Measurements from ENCODE around the gene PIP4K2C.

DNA sequence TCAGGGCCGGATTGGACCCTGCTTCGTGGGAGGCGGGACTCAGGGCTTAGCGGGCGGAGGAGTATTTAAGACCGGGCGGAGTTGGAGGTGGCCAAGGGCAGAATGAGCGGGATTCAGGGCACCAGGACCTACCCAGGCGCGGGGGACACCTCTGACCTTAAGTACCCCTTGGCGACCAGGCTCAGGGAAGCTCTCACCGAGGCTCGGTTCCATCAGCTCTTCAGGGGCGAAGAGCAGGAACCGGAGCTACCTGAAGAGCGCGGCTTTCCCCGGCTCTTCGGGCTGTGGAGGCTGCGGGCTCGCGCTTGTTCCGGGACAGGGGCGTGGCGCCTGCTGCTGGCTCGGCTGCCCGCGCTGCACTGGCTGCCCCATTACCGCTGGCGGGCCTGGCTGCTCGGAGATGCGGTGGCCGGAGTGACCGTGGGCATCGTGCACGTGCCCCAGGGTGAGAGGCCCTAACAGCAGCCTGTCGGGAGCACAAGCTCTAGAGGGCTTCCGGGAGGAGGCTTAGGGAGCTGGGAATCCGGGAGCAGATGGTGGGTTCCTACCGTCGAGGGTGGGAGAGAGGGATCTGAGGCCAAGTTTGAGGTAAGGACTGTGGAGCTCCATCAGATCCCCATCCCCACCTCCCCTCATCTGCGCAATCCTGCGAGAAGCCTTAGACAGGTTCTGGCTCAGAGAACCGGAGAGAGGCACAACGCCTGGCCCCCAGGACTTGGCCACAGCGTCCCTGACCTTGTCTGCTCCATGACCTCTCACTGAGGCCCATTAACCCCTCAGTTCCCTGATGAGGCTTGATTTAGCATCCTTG is 28.6 kb downstream of the PIP4K2C start:
- TF ChIP-seq, protein P1, sequence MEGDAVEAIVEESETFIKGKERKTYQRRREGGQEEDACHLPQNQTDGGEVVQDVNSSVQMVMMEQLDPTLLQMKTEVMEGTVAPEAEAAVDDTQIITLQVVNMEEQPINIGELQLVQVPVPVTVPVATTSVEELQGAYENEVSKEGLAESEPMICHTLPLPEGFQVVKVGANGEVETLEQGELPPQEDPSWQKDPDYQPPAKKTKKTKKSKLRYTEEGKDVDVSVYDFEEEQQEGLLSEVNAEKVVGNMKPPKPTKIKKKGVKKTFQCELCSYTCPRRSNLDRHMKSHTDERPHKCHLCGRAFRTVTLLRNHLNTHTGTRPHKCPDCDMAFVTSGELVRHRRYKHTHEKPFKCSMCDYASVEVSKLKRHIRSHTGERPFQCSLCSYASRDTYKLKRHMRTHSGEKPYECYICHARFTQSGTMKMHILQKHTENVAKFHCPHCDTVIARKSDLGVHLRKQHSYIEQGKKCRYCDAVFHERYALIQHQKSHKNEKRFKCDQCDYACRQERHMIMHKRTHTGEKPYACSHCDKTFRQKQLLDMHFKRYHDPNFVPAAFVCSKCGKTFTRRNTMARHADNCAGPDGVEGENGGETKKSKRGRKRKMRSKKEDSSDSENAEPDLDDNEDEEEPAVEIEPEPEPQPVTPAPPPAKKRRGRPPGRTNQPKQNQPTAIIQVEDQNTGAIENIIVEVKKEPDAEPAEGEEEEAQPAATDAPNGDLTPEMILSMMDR (IDR thresholded peaks at IDR 0.05; ENCODE audit: borderline replicate concordance, extremely low read depth, low read length, poor library complexity, severe bottlenecking), result no peak
- TF ChIP-seq EZH2 (IDR thresholded peaks at IDR 0.05; ENCODE audit: borderline replicate concordance, low read depth, low read length, severe bottlenecking), result no peak
